Measurements from ENCODE around the gene TBC1D14. TPM values are rescaled to one million over a fixed set of nuclear protein-coding genes. Genes with fewer than 3 reads are reported as not detected.

TBC1D14 gene
- total and polyA plus RNA-seq, 9 of the 15 experiments (the other 6 are each of a cell fraction or from before 2014, with no cell fraction given) = 2.1 to 59.6 (median 44.8) TPM

- no peaks in the 10 kb centered on the region for H3K79me2 ChIP-seq (ENCODE audit: control insufficient read depth, insufficient read depth, low read length)
- intact Hi-C loops (cut with micrococcal nuclease) = loop anchor here (5.0 kb wide), 2 partner anchors 176 to 191 kb away; partner anchors contain the start of gene GRPEL1
- POLR2A ChIA-PET = interaction anchor here (0.6 to 3.8 kb wide), 5 partner anchors 15 to 163 kb away, joined by 3 to 20 read pairs (median 3); partner anchors contain the start of gene TBC1D14
- peaks cover 35 to 60% of the 10 kb centered on the region in 2 experiments for H3K4me1 ChIP-seq (replicated peaks in 1 of 2; ENCODE audit: control insufficient read depth in 2 of 2, insufficient read depth in 2 of 2, low read length in 2 of 2)
- no TSS peak for BruUV-seq (replicated peaks)
- in situ Hi-C loops (cut with MboI) = no loop called here
- H2AFZ ChIP-seq (ENCODE audit: low read depth, low read length) = peak overlapping the region; percentile 91
- H3K9ac ChIP-seq (ENCODE audit: insufficient read depth in 1 of 2, low read depth in 2 of 2, low read length in 2 of 2) = peak overlapping the region; percentile 51 to 61; a peak in 2 of 4 replicates
- H3K9me1 ChIP-seq (ENCODE audit: control insufficient read depth, insufficient read depth, low read length) = no peaks in the 10 kb centered on the region
- peak overlapping the region; percentile 72 for H3K4me2 ChIP-seq (ENCODE audit: insufficient read depth, low read length)
- peak in 1 of 4 experiments; percentile 46 for DNase-seq (ENCODE audit: extremely low read depth in 1 of 4, low spot score in 3 of 4)
- CTCF ChIA-PET (ENCODE audit: low intra/inter-chr PET ratio) = interaction anchor here (0.6 kb wide), 1 partner anchor 186 kb away, joined by 6 read pairs; no protein-coding TSS in a partner anchor
- TF ChIP-seq COPS2 (conservative IDR thresholded peaks at IDR 0.05) (no peak), JUND (IDR thresholded peaks at IDR 0.05; ENCODE audit: borderline replicate concordance, low read depth, low read length) (no peak), JUND (tag; IDR thresholded peaks at IDR 0.05; ENCODE audit: borderline replicate concordance, low read depth, low read length) (0 out of 3 replicates have a peak, but pooled peaks have one; percentile 2), SIX5 (IDR thresholded peaks at IDR 0.05; ENCODE audit: borderline replicate concordance in 1 of 2, insufficient read depth in 1 of 2, low read depth in 1 of 2, low read length in 2 of 2) (no peak), ATF3 (IDR thresholded peaks at IDR 0.05) (no peak), ATF3 (CRISPR knock-in tag; conservative IDR thresholded peaks at IDR 0.05) (0 out of 2 replicates have a peak, but pooled peaks have one; percentile 38), ZKSCAN1 (IDR thresholded peaks at IDR 0.05; ENCODE audit: low read depth, low read length) (peak; percentile 82), TCF15 (CRISPR knock-in tag; IDR thresholded peaks at IDR 0.05) (no peak), NFIC (IDR thresholded peaks at IDR 0.05) (0 out of 2 replicates have a peak, but pooled peaks have one; percentile 7), NR2C2 (CRISPR knock-in tag; IDR thresholded peaks at IDR 0.05) (no peak), NR2C2 (tag; IDR thresholded peaks at IDR 0.05) (0 out of 2 replicates have a peak, but pooled peaks have one; percentile 60), GABPA (tag; conservative IDR thresholded peaks at IDR 0.05; ENCODE audit: low read depth) (0 out of 2 replicates have a peak, but pooled peaks have one; percentile 26), HMBOX1 (IDR thresholded peaks at IDR 0.05) (peak; percentile 68)
- peak overlapping the region; percentile 80 for H3K27ac ChIP-seq (ENCODE audit: extremely low read depth, low read depth, low read length)
- peak overlapping the region; percentile 1; the same call in 1 of the 2 replicates for H3K4me3 ChIP-seq
- peak; percentile 11 for ATAC-seq
- H3K27me3 ChIP-seq (ENCODE audit: control insufficient read depth in 2 of 2, insufficient read depth in 2 of 2, low read length in 2 of 2) = no peaks in the 10 kb centered on the region
- no peaks in the 10 kb centered on the region for H3K36me3 ChIP-seq (ENCODE audit: control insufficient read depth, insufficient read depth, low read length)
- WGBS (ENCODE audit: insufficient coverage, low coverage, missing lambda C conversion rate) = 77% methylated on average over 10 of the region's 10 CpGs
- H3K9me3 ChIP-seq (replicated peaks; ENCODE audit: control insufficient read depth, insufficient read depth, low read depth, low read length) = peaks cover 8% of the 10 kb centered on the region
- peak; percentile 40 for FAIRE-seq
- no peaks in the 10 kb centered on the region for H4K20me1 ChIP-seq (replicated peaks; ENCODE audit: control insufficient read depth, insufficient read depth, low read length)
These were observed 18.0 kb upstream of the TBC1D14 start for GRCh38 chr4:6891436-6892170.

Measured in K562 (cell line).